NOMO-1 treated with dmso at 0.1 percent for 144 hours (cell line): ENCODE data around the gene C1QTNF9.
"Not testable (repeated sequence)": the region's sequence is repeated elsewhere in the genome, so short reads cannot be mapped to it uniquely, and the experiment has no call there.

ENCODE experiments used
- DNase-seq: peaks from one replicate; lab custom pipeline; 2025; ENCODE audit not compliant: unreplicated experiment; lab: John Stamatoyannopoulos, UW

Gene C1QTNF9, protein sequence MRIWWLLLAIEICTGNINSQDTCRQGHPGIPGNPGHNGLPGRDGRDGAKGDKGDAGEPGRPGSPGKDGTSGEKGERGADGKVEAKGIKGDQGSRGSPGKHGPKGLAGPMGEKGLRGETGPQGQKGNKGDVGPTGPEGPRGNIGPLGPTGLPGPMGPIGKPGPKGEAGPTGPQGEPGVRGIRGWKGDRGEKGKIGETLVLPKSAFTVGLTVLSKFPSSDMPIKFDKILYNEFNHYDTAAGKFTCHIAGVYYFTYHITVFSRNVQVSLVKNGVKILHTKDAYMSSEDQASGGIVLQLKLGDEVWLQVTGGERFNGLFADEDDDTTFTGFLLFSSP

GRCh38 chr13:24309300-24309699 is at the start of gene C1QTNF9:
Gene C1QTNF9, plus strand, starts transcription at chr13:24309580. Its CDS starts 6,424 bp downstream, at chr13:24316004.
- DNase-seq: not testable (repeated sequence)

DNA sequence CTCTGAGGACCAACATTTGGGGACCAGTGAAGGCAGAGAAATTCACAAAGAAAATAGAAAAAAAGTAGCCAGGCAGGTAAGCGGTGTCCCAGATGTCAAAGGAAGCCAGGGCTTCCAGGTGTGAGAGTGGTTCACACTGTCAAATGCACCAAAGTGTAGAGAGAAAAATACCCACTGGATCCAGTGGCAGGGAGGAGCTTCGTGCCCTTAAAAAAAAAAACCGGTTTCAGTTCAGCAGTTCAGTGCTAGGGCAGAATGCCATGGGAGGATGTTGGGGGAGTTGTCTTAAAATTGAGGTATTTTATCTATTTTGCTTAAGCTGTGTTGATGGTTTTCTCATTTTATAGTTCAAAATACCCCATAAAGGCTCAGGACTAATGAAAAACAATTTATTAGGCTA is 47.8 kb upstream of the C1QTNF9 start:
- DNase-seq: no peak

- DNase-seq: no peak
These were observed 45.7 kb upstream of the C1QTNF9 start for GRCh38 chr13:24263632-24264031.

GRCh38 chr13:24264976-24265375 is 44.4 kb upstream of the C1QTNF9 start:
- DNase-seq: no peak

- DNase-seq: no peak
These were observed 43.9 kb upstream of the C1QTNF9 start for GRCh38 chr13:24265453-24265852.

GRCh38 chr13:24267274-24267673 is 42.1 kb upstream of the C1QTNF9 start:
- no peak for DNase-seq

- no peak for DNase-seq
These were observed 41.6 kb upstream of the C1QTNF9 start for GRCh38 chr13:24267801-24268200.

DNA sequence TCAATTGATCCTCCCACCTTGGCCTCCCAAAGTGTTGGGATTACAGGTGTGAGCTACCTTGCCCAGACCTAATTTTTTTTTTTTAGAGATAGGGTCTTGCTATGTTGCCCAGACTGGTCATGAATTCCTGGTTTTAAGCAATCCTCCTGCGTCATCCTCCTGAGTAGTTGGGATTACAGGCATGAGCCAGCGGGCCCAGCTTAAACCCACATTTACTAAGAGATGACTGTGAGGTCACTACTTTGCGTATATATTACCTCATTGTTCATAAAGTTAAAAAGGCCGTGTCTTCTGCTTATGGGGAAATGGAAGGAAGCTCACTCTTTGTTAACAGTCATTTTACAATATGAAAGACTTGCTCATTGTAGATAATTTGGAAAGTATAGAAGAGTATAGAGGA is 39.6 kb upstream of the C1QTNF9 start:
- DNase-seq: no peak

DNA sequence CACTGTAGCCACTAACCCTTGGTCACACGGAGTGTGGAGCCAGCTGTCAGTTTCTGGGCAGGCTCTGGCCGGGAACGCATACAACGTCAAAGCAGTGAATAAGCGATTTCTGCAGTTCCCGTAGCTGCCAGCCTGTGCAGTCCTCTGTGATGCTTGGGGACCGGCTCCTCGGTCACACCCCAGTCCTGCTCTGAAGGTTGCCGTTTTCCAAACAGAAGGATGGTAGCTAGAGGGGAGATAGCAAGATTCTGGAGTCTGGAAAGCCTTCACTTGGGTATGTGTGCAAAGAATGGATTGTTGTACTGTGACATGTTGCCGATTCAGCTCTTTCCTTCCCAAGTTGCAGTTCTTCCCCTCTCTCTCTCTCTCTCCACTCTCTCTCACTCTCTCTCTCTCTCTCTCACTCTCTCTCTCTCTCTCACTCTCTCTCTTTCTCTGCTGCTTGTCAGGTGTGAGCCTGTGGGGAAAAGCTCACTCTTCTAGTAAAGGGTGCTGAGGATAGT is 38.7 kb upstream of the C1QTNF9 start:
- DNase-seq: peak; percentile 52

DNA sequence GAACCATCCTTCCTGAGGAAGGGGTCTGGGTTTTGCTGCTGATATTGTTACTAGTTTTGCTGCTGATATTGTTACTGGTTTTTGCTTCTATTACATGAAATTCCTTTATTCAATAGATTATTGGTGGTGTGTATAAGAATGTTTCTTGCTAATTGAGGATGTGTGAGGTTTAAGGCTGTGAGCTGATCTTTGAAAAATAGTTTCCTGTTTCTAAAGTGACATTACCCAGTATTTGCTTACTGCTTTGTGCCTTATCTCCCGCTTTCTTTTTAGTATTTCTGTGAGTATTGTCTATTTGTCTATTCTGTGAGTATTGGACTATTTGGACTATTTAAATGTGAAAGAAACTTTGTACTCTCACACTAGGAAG is 38.2 kb upstream of the C1QTNF9 start:
- no peak for DNase-seq

DNA sequence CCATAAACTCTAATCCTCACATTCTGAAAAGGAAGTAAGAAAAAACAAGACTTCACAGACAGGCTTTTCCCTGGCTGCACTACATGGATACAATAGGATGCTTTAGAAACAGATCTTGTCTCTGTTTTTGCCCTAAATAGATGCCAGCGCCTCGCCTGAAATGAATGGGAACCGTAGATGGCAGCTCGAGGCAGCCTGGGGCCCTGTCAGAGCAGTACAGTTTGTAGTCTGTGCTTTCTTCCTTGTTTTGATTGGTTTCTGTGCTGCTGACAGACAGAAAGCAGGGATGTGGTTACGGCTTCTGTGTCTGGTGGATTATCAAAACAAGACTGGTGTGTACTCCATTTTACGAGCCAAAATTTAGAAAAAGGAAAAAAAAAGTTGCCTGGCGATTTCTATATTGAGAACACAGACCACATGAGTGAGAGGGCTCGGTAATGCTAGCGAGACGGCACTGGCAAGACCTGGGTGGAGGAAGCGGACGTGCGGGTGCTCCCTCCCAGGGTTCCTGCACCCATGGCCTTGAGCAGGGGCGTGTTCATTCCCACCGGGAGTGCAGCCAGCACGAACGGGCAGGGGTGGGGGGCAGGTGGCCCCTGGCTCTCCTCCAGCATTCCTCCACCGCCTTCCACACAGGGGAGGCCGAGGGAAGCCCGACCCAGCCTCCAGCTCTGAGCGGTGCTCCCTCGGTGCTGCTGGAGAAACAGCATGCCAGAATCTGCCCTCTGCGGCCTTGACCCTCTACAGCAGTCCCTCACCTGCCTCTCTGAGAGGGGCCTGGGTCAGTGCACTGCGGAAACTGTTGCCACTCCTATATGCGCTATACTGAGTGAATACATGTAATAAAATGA is 37.6 kb upstream of the C1QTNF9 start:
- DNase-seq: peak; percentile 58

DNA sequence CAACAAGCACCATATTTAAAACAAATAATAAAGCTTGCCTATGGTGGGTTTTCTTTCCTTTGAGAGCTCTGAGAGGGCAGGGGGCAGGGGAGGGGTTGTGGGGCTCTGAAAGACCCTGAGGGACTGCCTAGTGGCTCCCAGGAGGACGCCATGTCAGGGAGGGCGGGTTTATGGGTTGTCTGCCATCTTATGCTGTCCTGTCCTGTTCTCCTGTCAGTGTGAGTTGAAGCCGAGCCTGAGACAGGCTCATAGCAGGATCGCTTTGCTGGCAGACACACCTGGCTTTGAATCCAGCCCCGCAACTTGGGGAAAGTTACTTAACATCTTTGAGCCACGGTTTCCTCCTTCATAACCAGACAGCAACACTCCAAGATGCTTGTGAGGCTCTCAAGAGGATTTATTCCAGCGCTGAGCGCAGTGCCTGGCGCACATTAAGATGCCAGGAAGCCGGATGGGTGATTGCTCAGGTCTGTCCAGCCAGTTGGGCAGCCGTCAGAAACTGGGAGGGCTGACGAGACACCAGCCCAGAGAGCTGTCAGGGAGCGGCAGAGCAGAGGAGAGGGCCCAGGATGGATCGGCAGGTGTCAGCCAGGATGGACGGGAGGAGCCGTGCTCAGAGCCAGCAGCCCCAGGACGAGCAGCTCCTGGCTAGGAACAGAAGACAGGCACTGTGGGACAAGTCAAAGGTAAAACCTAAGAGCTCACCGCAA is 36.8 kb upstream of the C1QTNF9 start:
- no peak for DNase-seq

- DNase-seq: no peak
These were observed 35.5 kb upstream of the C1QTNF9 start for GRCh38 chr13:24273926-24274325.

- DNase-seq: no peak
These were observed 34.8 kb upstream of the C1QTNF9 start for GRCh38 chr13:24274452-24275021.

GRCh38 chr13:24275041-24275440 is 34.3 kb upstream of the C1QTNF9 start:
- no peak for DNase-seq

- DNase-seq: peak; percentile 41
These were observed 33.1 kb upstream of the C1QTNF9 start for GRCh38 chr13:24276306-24276705.

DNA sequence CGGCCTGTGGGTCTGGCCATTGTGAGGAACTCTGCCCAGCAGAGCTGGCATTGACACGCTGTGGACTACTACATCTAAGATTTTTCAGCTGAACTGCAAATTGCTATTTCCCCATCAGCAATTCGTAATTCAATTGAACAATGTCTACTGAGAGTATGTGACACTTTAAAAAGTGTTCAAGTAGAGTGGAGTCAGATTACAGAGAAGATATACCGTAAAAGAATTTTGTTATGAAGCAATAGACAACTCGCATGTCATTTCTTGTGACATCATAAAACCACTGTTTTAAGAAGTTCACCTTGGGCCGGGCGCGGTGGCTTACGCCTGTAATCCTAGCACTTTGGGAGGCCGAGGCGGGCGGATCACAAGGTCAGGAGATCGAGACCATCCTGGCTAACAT is 32.5 kb upstream of the C1QTNF9 start:
- DNase-seq: no peak

- no peak for DNase-seq
These were observed 31.6 kb upstream of the C1QTNF9 start for GRCh38 chr13:24277761-24278160.

DNA sequence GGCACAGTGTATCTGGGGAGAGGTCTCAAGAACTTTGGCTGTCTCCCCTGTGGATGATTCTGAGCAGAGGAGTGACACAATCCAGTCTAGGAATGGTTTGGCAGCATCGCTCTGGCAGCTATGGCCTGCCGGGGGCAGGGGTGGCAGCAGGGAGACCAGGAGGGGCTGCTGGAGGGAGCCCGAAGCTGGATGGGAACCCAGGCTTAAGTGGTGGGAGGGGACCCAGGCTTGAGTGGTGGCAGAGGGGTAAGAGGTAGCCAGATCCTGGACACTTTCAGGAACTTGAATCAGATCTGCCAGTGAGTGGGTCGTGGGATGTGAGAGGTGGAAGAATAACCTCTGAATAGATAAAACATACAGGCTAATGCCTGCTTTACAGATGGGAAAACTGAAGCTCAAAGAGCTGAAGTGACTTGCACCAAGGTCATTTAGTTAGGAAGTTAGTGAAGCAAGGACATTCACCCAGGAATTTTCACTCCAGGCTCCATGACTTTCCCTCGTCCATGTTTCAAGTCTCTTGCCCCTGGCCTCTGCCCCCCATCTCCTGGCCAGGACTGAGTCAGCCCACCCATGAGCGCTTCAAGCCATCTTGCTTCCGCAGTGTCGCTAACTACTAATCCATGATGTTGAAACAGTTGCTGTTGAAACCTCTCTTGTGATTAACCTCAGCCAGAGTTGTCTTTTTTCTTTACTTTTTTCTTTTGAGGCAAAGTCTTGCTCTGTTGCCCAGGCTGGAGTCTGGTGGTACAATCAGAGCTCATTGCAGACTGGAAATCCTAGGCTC is 29.9 kb upstream of the C1QTNF9 start:
- no peak for DNase-seq

GRCh38 chr13:24280720-24281119 is 28.7 kb upstream of the C1QTNF9 start:
- peak; percentile 70 for DNase-seq
